Measurements from ENCODE around the gene HECTD2. TPM values are rescaled to one million over a fixed set of nuclear protein-coding genes. Genes with fewer than 3 reads are reported as not detected.

Gene HECTD2
- total RNA-seq, 1 experiment from 2014 or later: 20.9 TPM

DNA sequence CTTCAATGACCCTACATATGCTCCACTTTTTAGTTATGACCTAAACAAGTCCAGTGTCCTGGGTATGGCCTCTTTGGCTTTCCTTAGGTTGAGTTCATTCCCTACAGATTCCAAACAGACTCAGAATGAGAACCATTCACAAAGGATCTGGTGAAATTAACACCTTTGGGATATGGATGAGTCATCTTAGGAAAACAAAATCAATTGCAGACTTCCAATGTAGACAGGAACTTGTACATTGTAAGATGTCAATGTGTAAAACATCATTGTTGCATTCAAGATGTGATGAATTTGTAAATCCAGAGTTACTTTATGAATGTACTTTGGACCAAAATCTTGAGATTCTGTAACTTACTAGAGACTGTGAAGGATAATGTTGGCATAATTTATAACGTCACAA lies 43.4 kb upstream of the HECTD2 start:
- no peaks in the 10 kb centered on the region for H3K36me3 ChIP-seq (ENCODE audit: insufficient read depth, low read length, poor library complexity, severe bottlenecking)
- no peak overlapping the region for H3K4me3 ChIP-seq (ENCODE audit: low read depth, low read length, poor library complexity, severe bottlenecking)
- H3K4me1 ChIP-seq (ENCODE audit: insufficient read depth, low read length, poor library complexity, severe bottlenecking): no peaks in the 10 kb centered on the region
- no peaks in the 10 kb centered on the region for H3K9me3 ChIP-seq (ENCODE audit: low read depth, low read length, poor library complexity, severe bottlenecking)
- no peaks in the 10 kb centered on the region for H3K27me3 ChIP-seq (replicated peaks; ENCODE audit: insufficient read depth, low read depth, low read length, poor library complexity)
- intact Hi-C loops (cut with micrococcal nuclease; ENCODE audit: unreplicated experiment): no loop called here
- BruUV-seq (replicated peaks): no TSS peak
- TF ChIP-seq, protein P1, sequence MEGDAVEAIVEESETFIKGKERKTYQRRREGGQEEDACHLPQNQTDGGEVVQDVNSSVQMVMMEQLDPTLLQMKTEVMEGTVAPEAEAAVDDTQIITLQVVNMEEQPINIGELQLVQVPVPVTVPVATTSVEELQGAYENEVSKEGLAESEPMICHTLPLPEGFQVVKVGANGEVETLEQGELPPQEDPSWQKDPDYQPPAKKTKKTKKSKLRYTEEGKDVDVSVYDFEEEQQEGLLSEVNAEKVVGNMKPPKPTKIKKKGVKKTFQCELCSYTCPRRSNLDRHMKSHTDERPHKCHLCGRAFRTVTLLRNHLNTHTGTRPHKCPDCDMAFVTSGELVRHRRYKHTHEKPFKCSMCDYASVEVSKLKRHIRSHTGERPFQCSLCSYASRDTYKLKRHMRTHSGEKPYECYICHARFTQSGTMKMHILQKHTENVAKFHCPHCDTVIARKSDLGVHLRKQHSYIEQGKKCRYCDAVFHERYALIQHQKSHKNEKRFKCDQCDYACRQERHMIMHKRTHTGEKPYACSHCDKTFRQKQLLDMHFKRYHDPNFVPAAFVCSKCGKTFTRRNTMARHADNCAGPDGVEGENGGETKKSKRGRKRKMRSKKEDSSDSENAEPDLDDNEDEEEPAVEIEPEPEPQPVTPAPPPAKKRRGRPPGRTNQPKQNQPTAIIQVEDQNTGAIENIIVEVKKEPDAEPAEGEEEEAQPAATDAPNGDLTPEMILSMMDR (conservative IDR thresholded peaks at IDR 0.05; ENCODE audit: low read depth, low read length): no peak
- TF ChIP-seq EZH2 (IDR thresholded peaks at IDR 0.05; ENCODE audit: borderline replicate concordance, low read depth, low read length, poor library complexity, severe bottlenecking): no peak
- no peak overlapping the region for H3K27ac ChIP-seq (ENCODE audit: low read depth, low read length, poor library complexity, severe bottlenecking)
- ChIA-PET POLR2A (ENCODE audit: low non-redundant PET) (no interaction called here), CTCF (no interaction called here)
- no peak for DNase-seq (ENCODE audit: low spot score)

DNA sequence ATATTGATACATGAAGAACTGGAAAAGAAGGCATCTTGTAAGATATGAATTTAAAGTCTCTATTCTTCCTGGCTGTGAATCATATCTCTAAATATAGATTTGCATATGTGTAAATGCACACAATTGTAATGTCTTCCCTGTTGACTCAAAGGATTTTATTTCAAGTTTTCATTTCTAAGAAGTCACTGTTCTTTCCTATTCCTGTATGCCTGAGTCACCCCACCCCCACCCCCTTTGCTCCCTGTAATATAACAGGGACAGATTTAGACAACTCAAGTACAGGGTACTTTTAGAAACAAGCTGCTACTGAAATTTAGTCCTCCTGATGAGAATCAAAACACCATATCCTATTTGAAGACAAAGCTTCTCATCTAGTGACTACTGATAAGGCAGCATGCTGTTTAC lies 43.0 kb upstream of the HECTD2 start:
- Histone ChIP-seq H3K27ac (ENCODE audit: low read depth, low read length, poor library complexity, severe bottlenecking) (no peak overlapping the region), H3K27me3 (replicated peaks; ENCODE audit: insufficient read depth, low read depth, low read length, poor library complexity) (no peaks in the 10 kb centered on the region), H3K9me3 (ENCODE audit: low read depth, low read length, poor library complexity, severe bottlenecking) (no peaks in the 10 kb centered on the region), H3K4me1 (ENCODE audit: insufficient read depth, low read length, poor library complexity, severe bottlenecking) (no peaks in the 10 kb centered on the region), H3K4me3 (ENCODE audit: low read depth, low read length, poor library complexity, severe bottlenecking) (no peak overlapping the region), H3K36me3 (ENCODE audit: insufficient read depth, low read length, poor library complexity, severe bottlenecking) (no peaks in the 10 kb centered on the region)
- TF ChIP-seq EZH2 (IDR thresholded peaks at IDR 0.05; ENCODE audit: borderline replicate concordance, low read depth, low read length, poor library complexity, severe bottlenecking): no peak
- TF ChIP-seq, protein P1 (conservative IDR thresholded peaks at IDR 0.05; ENCODE audit: low read depth, low read length): no peak
- CTCF ChIA-PET: no interaction called here
- BruUV-seq (replicated peaks): no TSS peak
- POLR2A ChIA-PET (ENCODE audit: low non-redundant PET): no interaction called here
- no peak for DNase-seq (ENCODE audit: low spot score)
- intact Hi-C loops (cut with micrococcal nuclease; ENCODE audit: unreplicated experiment): no loop called here

DNA sequence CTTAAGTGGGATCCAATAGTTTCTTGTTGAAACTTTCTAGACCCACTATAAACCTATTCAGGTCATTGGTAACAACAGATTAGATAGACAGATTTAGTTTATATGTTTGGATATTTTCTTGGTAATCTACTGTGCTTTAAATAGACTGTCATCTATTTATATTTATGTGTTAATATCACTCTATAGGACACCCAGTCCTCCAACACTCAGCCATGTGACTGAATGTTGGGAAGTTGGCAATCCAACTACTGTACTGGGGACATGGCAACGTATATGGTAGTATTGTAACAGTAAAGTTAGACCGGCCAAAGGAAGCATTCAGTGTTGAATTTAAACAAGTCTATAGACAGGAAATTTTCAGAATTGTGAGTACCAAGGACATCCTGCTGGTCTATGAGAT lies 42.6 kb upstream of the HECTD2 start:
- no peaks in the 10 kb centered on the region for H3K4me1 ChIP-seq (ENCODE audit: insufficient read depth, low read length, poor library complexity, severe bottlenecking)
- TF ChIP-seq EZH2 (IDR thresholded peaks at IDR 0.05; ENCODE audit: borderline replicate concordance, low read depth, low read length, poor library complexity, severe bottlenecking): no peak
- TF ChIP-seq, protein P1 (conservative IDR thresholded peaks at IDR 0.05; ENCODE audit: low read depth, low read length): no peak
- no TSS peak for BruUV-seq (replicated peaks)
- H3K27ac ChIP-seq (ENCODE audit: low read depth, low read length, poor library complexity, severe bottlenecking): no peak overlapping the region
- ChIA-PET POLR2A (ENCODE audit: low non-redundant PET) (no interaction called here), CTCF (no interaction called here)
- H3K36me3 ChIP-seq (ENCODE audit: insufficient read depth, low read length, poor library complexity, severe bottlenecking): no peaks in the 10 kb centered on the region
- H3K27me3 ChIP-seq (replicated peaks; ENCODE audit: insufficient read depth, low read depth, low read length, poor library complexity): no peaks in the 10 kb centered on the region
- DNase-seq (ENCODE audit: low spot score): no peak
- intact Hi-C loops (cut with micrococcal nuclease; ENCODE audit: unreplicated experiment): no loop called here
- no peaks in the 10 kb centered on the region for H3K9me3 ChIP-seq (ENCODE audit: low read depth, low read length, poor library complexity, severe bottlenecking)
- no peak overlapping the region for H3K4me3 ChIP-seq (ENCODE audit: low read depth, low read length, poor library complexity, severe bottlenecking)

Data from A673 (cell line).